PFSK-1 (cell line): ENCODE results near the gene TEX19.

Experiments
- FOXP2 ChIP-seq: optimal IDR thresholded peaks from 2 replicates; pipeline ENCODE3; 2011; ENCODE audit warnings: borderline replicate concordance, control low read depth, inconsistent platforms; ENCODE audit not compliant: insufficient read depth; ENCODE audit errors: extremely low read length, extremely low read depth
- POLR2AphosphoS5 ChIP-seq: IDR thresholded peaks from 2 replicates; pipeline ENCODE4 v1.6.1; 2012; ENCODE audit warnings: low read depth, mild to moderate bottlenecking, control low read depth, low read length, moderate library complexity
- SIN3A ChIP-seq: IDR thresholded peaks from 2 replicates; pipeline ENCODE4 v1.6.1; 2012; ENCODE audit warnings: mild to moderate bottlenecking, low read length, moderate library complexity, borderline replicate concordance; ENCODE audit not compliant: insufficient read depth
- TAF1 ChIP-seq: IDR thresholded peaks from 2 replicates; pipeline ENCODE4 v1.6.1; 2012; ENCODE audit warnings: low read length, control low read depth, borderline replicate concordance; ENCODE audit not compliant: insufficient read depth
- TF ChIP-seq, protein P1 (sequence below), 2 experiments: IDR thresholded peaks; 2 replicates each; pipeline versions ENCODE4 v1.6.1 to v1.8.0; 2011 to 2012; ENCODE audit warnings: low read depth in 2 of 2, low read length in 2 of 2, control low read depth in 1 of 2, inconsistent platforms in 1 of 2, mild to moderate bottlenecking in 1 of 2, moderate library complexity in 1 of 2; ENCODE audit not compliant: insufficient read depth in 1 of 2

DNA sequence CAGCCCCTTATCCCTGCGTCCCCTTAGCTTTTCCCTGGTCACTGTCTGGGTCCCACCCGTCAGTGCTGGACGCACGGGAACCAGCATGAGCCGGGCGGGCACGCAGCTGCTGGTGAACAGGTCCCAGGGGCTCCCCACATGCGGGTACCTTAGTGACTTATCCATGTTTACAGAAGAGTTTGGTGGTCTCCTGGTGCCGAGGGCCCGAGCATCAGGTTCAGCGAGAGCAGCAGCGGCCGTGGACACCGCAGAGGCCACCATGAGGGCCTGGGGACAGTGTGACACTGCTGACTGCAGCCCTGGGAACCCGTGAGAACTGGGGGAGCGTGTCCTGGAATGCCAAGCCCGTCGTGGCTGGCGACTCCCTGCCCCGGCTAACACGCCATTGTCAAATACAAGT is 48.2 kb upstream of the TEX19 start:
- TF ChIP-seq POLR2AphosphoS5 (no peak), SIN3A (no peak), TAF1 (no peak), FOXP2 (no peak)
- TF ChIP-seq, protein P1, sequence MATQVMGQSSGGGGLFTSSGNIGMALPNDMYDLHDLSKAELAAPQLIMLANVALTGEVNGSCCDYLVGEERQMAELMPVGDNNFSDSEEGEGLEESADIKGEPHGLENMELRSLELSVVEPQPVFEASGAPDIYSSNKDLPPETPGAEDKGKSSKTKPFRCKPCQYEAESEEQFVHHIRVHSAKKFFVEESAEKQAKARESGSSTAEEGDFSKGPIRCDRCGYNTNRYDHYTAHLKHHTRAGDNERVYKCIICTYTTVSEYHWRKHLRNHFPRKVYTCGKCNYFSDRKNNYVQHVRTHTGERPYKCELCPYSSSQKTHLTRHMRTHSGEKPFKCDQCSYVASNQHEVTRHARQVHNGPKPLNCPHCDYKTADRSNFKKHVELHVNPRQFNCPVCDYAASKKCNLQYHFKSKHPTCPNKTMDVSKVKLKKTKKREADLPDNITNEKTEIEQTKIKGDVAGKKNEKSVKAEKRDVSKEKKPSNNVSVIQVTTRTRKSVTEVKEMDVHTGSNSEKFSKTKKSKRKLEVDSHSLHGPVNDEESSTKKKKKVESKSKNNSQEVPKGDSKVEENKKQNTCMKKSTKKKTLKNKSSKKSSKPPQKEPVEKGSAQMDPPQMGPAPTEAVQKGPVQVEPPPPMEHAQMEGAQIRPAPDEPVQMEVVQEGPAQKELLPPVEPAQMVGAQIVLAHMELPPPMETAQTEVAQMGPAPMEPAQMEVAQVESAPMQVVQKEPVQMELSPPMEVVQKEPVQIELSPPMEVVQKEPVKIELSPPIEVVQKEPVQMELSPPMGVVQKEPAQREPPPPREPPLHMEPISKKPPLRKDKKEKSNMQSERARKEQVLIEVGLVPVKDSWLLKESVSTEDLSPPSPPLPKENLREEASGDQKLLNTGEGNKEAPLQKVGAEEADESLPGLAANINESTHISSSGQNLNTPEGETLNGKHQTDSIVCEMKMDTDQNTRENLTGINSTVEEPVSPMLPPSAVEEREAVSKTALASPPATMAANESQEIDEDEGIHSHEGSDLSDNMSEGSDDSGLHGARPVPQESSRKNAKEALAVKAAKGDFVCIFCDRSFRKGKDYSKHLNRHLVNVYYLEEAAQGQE (IDR thresholded peaks at IDR 0.05; ENCODE audit: insufficient read depth in 1 of 2, low read depth in 2 of 2, low read length in 2 of 2), result no peak
